Esophagus muscularis mucosa (tissue), 4 donors: ENCODE data around the gene TM9SF2. TPM values are rescaled to one million over a fixed set of nuclear protein-coding genes. Genes with fewer than 3 reads are reported as not detected.

ENCODE experiments used
- DNase-seq: peaks from one replicate; pipeline ENCODE4 v3.0.0-alpha.2; 2017; ENCODE audit errors: extremely low spot score
- H3K27ac ChIP-seq, 4 donors: fragments of 200-600 bp; sonication (generic); replicated peaks in 1 of 4; 1 replicate in 3 of 4; 2 replicates in 1 of 4; pipeline ENCODE4 v1.5.1; 2016 to 2019; ENCODE audit warnings: mild to moderate bottlenecking in 1 of 4
- H3K27me3 ChIP-seq, 4 donors: fragments of 200-600 bp; sonication (generic); one replicate each; pipeline versions ENCODE4 v1.5.1 to v1.6.0; 2016 to 2019
- H3K36me3 ChIP-seq, 4 donors: fragments of 200-600 bp; sonication (generic); one replicate each; pipeline ENCODE4 v1.5.1; 2016 to 2019
- H3K4me1 ChIP-seq, 4 donors: fragments of 200-600 bp; sonication (generic); one replicate each; pipeline ENCODE4 v1.5.1; 2016 to 2019
- H3K4me3 ChIP-seq, 4 donors: fragments of 200-600 bp; sonication (generic); 1 replicate in 2 of 4; 2 replicates in 2 of 4; pipeline ENCODE4 v1.5.1; 2016 to 2019; ENCODE audit warnings: mild to moderate bottlenecking in 4 of 4, moderate library complexity in 1 of 4
- H3K9me3 ChIP-seq, 4 donors: fragments of 200-600 bp; sonication (generic); 1 replicate in 3 of 4; 2 replicates in 1 of 4; pipeline ENCODE4 v1.5.1; 2016 to 2019
- CTCF ChIP-seq, 3 experiments: fragments of 200-600 bp in 2 of 3; fragments of 450-650 bp in 1 of 3; sonication (generic) in 2 of 3; IDR thresholded peaks; one replicate each; pipeline ENCODE4 v1.5.1; 2017 to 2019; ENCODE audit warnings: antibody characterized with exemption in 3 of 3, mild to moderate bottlenecking in 2 of 3, moderate library complexity in 1 of 3
- EP300 ChIP-seq: sonication (generic); formaldehyde crosslinking; IDR thresholded peaks from one replicate; pipeline ENCODE4 v1.6.1; 2017; ENCODE audit warnings: antibody characterized with exemption
- POLR2A ChIP-seq: fragments of 450-650 bp; IDR thresholded peaks from one replicate; pipeline ENCODE4 v1.6.1; 2017; ENCODE audit warnings: antibody characterized with exemption, moderate library complexity, mild to moderate bottlenecking, low read depth
- POLR2AphosphoS5 ChIP-seq, 2 donors: sonication (generic); formaldehyde crosslinking; IDR thresholded peaks; one replicate each; pipeline ENCODE4 v1.6.1; 2017; ENCODE audit warnings: antibody characterized with exemption in 2 of 2
- WGBS: methylation state at CpG from one replicate; pipeline ENCODE4 v1.1.5; 2018; 5-methylcytosine and 5-hydroxymethylcytosine counted together
- intact Hi-C: fragments of 100-400 bp; cut with DNase I; formaldehyde crosslinking; loops from one replicate; pipeline ENCODE4 v1.15.1; 2023
- total RNA-seq, 4 donors: library from RNA; depleted of rRNA; stranded (reverse); fragments of >200 nt; gene quantifications; one replicate each; pipeline versions ENCODE4 v1.1.0 to v1.2.1, GENCODE V29; 2016

Gene TM9SF2
- total RNA-seq, 4 donors from 2014 or later = 65.6 to 86.9 (median 71.8) TPM

DNA sequence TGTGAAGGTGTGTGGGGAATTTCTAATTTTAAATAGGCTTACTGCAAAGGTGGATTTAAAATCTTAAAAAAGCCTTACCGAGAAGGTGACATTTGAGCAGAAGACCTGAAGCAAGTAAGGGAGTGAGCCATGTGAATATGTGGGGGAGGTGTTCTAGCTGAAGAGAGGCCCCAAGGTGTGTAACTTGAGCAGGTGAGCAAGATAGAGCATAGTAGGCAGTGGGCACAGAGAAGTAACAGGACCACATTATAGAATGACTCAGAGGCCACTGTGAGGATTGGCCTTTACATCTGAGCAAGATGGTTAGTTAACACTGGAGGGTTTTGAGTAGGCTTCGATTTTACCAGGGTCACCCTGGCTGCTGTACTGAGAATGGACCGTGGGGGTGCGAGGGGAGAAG lies 22.6 kb downstream of the TM9SF2 start:
- Histone ChIP-seq H3K4me1 (no peaks in the 10 kb centered on the region), H3K27me3 (no peaks in the 10 kb centered on the region), H3K4me3 (no peak overlapping the region), H3K36me3 (peaks cover 7 to 79% (median 56%) of the 10 kb centered on the region in 4 donors), H3K9me3 (no peaks in the 10 kb centered on the region), H3K27ac (no peak overlapping the region)
- 94% methylated on average over 4 of the region's 4 CpGs for WGBS
- TF ChIP-seq POLR2AphosphoS5 (IDR thresholded peaks at IDR 0.05) = no peak
- no peak for TF ChIP-seq POLR2A
- no peak for TF ChIP-seq CTCF (IDR thresholded peaks at IDR 0.05)
- TF ChIP-seq EP300 = no peak
- intact Hi-C loops = no loop called here
- DNase-seq = no peak

GRCh38 chr13:99525967-99526366 lies 24.7 kb downstream of the TM9SF2 start:
- peaks cover 17 to 77% (median 53%) of the 10 kb centered on the region in 4 donors for H3K36me3 ChIP-seq

DNA sequence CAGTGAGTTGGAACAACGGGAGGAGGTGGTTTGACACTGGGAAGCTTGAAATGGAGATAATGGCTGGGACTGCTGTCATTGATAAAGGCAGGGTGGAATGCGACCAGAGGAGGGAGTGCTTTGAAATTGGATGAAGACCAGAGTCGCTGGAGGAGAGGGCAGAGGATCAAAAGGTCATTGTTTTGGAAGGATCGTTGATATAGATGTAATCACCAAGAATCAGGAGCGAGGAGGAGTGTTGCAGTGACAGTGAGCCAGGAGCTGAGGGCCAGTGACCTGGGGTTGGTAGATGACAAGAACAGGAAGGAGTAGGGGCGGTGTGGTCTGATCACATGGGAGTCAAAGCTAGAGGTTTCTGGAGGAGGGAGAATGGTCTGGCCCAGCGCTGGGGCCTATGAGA lies 25.3 kb downstream of the TM9SF2 start:
- no peak for TF ChIP-seq POLR2A
- no peak for TF ChIP-seq EP300

More at GRCh38 chr13:99525967-99526366, 24.7 kb downstream of the TM9SF2 start:
- TF ChIP-seq POLR2AphosphoS5 (IDR thresholded peaks at IDR 0.05) (no peak), POLR2A (no peak), EP300 (no peak), CTCF (IDR thresholded peaks at IDR 0.05) (no peak)
- H3K27me3 ChIP-seq = no peaks in the 10 kb centered on the region
- no peaks in the 10 kb centered on the region for H3K4me1 ChIP-seq
- H3K9me3 ChIP-seq = no peaks in the 10 kb centered on the region
- intact Hi-C loops = no loop called here
- no peak for DNase-seq
- H3K27ac ChIP-seq = no peak overlapping the region
- 92% methylated on average over 4 of the region's 4 CpGs for WGBS
- no peak overlapping the region for H3K4me3 ChIP-seq

GRCh38 chr13:99527301-99527700 lies 26.0 kb downstream of the TM9SF2 start:
- no peaks in the 10 kb centered on the region for H3K9me3 ChIP-seq
- intact Hi-C loops = no loop called here
- TF ChIP-seq CTCF (IDR thresholded peaks at IDR 0.05) = no peak
- no peak for TF ChIP-seq POLR2A
- no peak for TF ChIP-seq EP300
- TF ChIP-seq POLR2AphosphoS5 (IDR thresholded peaks at IDR 0.05) = no peak
- H3K36me3 ChIP-seq = peaks cover 10 to 72% (median 48%) of the 10 kb centered on the region in 4 donors
- H3K27ac ChIP-seq = no peak overlapping the region
- H3K4me3 ChIP-seq = no peak overlapping the region
- H3K4me1 ChIP-seq = no peaks in the 10 kb centered on the region
- H3K27me3 ChIP-seq = no peaks in the 10 kb centered on the region
- WGBS = 82% methylated on average over 6 of the region's 6 CpGs
- DNase-seq = no peak

More for the DNA sequence above, 25.3 kb downstream of the TM9SF2 start:
- H3K4me1 ChIP-seq = no peaks in the 10 kb centered on the region
- no peaks in the 10 kb centered on the region for H3K27me3 ChIP-seq
- H3K4me3 ChIP-seq = no peak overlapping the region
- intact Hi-C loops = no loop called here
- H3K36me3 ChIP-seq = peaks cover 17 to 77% (median 53%) of the 10 kb centered on the region in 4 donors
- DNase-seq = no peak
- H3K9me3 ChIP-seq = no peaks in the 10 kb centered on the region
- 73% methylated on average over 7 of the region's 7 CpGs for WGBS
- H3K27ac ChIP-seq = no peak overlapping the region

DNA sequence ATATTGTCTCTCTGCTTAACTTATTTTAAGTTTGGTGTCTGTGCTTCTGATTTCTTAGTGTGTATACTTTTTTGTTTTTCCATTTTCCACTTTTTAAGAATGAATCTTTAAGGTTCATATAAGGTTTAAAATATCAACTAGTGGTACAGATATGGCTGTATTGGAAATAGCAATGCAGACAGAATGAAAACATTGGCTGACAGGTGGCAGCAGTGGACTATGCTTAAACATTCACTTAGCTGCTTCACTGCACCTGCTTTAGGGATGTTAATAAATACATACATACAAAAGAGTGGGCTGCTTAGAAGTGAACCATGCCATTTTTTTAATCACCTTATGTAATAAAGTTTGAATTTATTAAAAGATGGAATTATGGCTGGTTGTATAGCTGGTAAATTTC lies 27.3 kb downstream of the TM9SF2 start:
- H3K27me3 ChIP-seq = no peaks in the 10 kb centered on the region

More for the DNA sequence above, 27.3 kb downstream of the TM9SF2 start:
- no peak overlapping the region for H3K27ac ChIP-seq
- H3K9me3 ChIP-seq = no peaks in the 10 kb centered on the region
- H3K4me3 ChIP-seq = no peak overlapping the region
- no peak for DNase-seq
- no peaks in the 10 kb centered on the region for H3K4me1 ChIP-seq
- no peak for TF ChIP-seq EP300
- TF ChIP-seq POLR2A = no peak
- no peak for TF ChIP-seq POLR2AphosphoS5 (IDR thresholded peaks at IDR 0.05)
- TF ChIP-seq CTCF (IDR thresholded peaks at IDR 0.05) = no peak
- intact Hi-C loops = no loop called here
- peaks cover 10 to 61% (median 38%) of the 10 kb centered on the region in 4 donors for H3K36me3 ChIP-seq
